ENCODE results near the gene DCST1.

GRCh38 chr1:155005076-155006011 is 28.3 kb upstream of the DCST1 start:
- TF ChIP-seq CTCF (conservative IDR thresholded peaks at IDR 0.05) (no peak), EZH2 (IDR thresholded peaks at IDR 0.05; ENCODE audit: low read depth) (no peak)
